ENCODE measurements around the gene MYLK. TPM values are rescaled to one million over a fixed set of nuclear protein-coding genes. Genes with fewer than 3 reads are reported as not detected.

Gene MYLK
- total RNA-seq, 1 experiment from 2014 or later = 23.0 TPM

- H3K36me3 ChIP-seq (ENCODE audit: control insufficient read depth, insufficient read depth, low read length) = no peaks in the 10 kb centered on the region
- CTCF ChIA-PET = no interaction called here
Measured at GRCh38 chr3:123877466-123877865, 6.7 kb downstream of the MYLK start.

GRCh38 chr3:123876858-123877257 lies 7.3 kb downstream of the MYLK start:
- CTCF ChIA-PET = no interaction called here
- DNase-seq = no peak
- peak; percentile 19 to 21 for TF ChIP-seq CTCF (IDR thresholded peaks at IDR 0.05; ENCODE audit: insufficient read depth in 1 of 2, low read depth in 1 of 2, low read length in 1 of 2, severe bottlenecking in 1 of 2, unreplicated experiment in 1 of 2)
- H3K9me3 Mint-ChIP-seq (ENCODE audit: unreplicated experiment) = no peaks in the 10 kb centered on the region
- no peak overlapping the region for H3K27ac Mint-ChIP-seq (ENCODE audit: unreplicated experiment)
- no peaks in the 10 kb centered on the region for H3K36me3 Mint-ChIP-seq (ENCODE audit: insufficient read depth, unreplicated experiment)
- intact Hi-C loops (cut with micrococcal nuclease; ENCODE audit: unreplicated experiment) = loop anchor here (2.0 kb wide), 1 partner anchor 78 kb away; no protein-coding TSS in a partner anchor
- no peaks in the 10 kb centered on the region for H3K4me1 Mint-ChIP-seq (ENCODE audit: low read depth, unreplicated experiment)
- Histone ChIP-seq H3K27me3 (replicated peaks; ENCODE audit: control insufficient read depth, insufficient read depth, low read length) (no peaks in the 10 kb centered on the region), H3K36me3 (ENCODE audit: control insufficient read depth, insufficient read depth, low read length) (no peaks in the 10 kb centered on the region), H3K4me1 (no peaks in the 10 kb centered on the region; the same call in 1 of the 2 replicates), H3K9me3 (no peaks in the 10 kb centered on the region), H3K4me3 (ENCODE audit: low read depth, low read length) (no peak overlapping the region)
- POLR2A ChIA-PET = no interaction called here
- H3K4me3 Mint-ChIP-seq (ENCODE audit: unreplicated experiment) = no peak overlapping the region
- no peaks in the 10 kb centered on the region for H3K27me3 Mint-ChIP-seq (ENCODE audit: insufficient read depth, unreplicated experiment)
- no TSS peak for BruUV-seq (replicated peaks)

More at GRCh38 chr3:123877466-123877865, 6.7 kb downstream of the MYLK start:
- DNase-seq = no peak
- intact Hi-C loops (cut with micrococcal nuclease; ENCODE audit: unreplicated experiment) = loop anchor here (2.0 kb wide), 1 partner anchor 79 kb away; no protein-coding TSS in a partner anchor
- Mint-ChIP-seq H3K4me1 (ENCODE audit: low read depth, unreplicated experiment) (no peaks in the 10 kb centered on the region), H3K27me3 (ENCODE audit: insufficient read depth, unreplicated experiment) (no peaks in the 10 kb centered on the region), H3K4me3 (ENCODE audit: unreplicated experiment) (no peak overlapping the region), H3K27ac (ENCODE audit: unreplicated experiment) (no peak overlapping the region), H3K9me3 (ENCODE audit: unreplicated experiment) (no peaks in the 10 kb centered on the region), H3K36me3 (ENCODE audit: insufficient read depth, unreplicated experiment) (no peaks in the 10 kb centered on the region)
- Histone ChIP-seq H3K27me3 (replicated peaks; ENCODE audit: control insufficient read depth, insufficient read depth, low read length) (no peaks in the 10 kb centered on the region), H3K4me3 (ENCODE audit: low read depth, low read length) (no peak overlapping the region), H3K4me1 (no peaks in the 10 kb centered on the region; the same call in 1 of the 2 replicates), H3K9me3 (no peaks in the 10 kb centered on the region)
- TF ChIP-seq CTCF (IDR thresholded peaks at IDR 0.05; ENCODE audit: insufficient read depth in 1 of 2, low read depth in 1 of 2, low read length in 1 of 2, severe bottlenecking in 1 of 2, unreplicated experiment in 1 of 2) = no peak
- POLR2A ChIA-PET = no interaction called here
- no TSS peak for BruUV-seq (replicated peaks)

- ChIA-PET POLR2A (no interaction called here), CTCF (no interaction called here)
- Histone ChIP-seq H3K9me3 (no peaks in the 10 kb centered on the region), H3K27me3 (replicated peaks; ENCODE audit: control insufficient read depth, insufficient read depth, low read length) (no peaks in the 10 kb centered on the region), H3K4me3 (ENCODE audit: low read depth, low read length) (no peak overlapping the region), H3K36me3 (ENCODE audit: control insufficient read depth, insufficient read depth, low read length) (no peaks in the 10 kb centered on the region), H3K4me1 (peaks cover 6% of the 10 kb centered on the region)
- peaks cover 9% of the 10 kb centered on the region for H3K9me3 Mint-ChIP-seq (ENCODE audit: unreplicated experiment)
- no TSS peak for BruUV-seq (replicated peaks)
- no peak for DNase-seq
- peaks cover 8% of the 10 kb centered on the region for H3K4me1 Mint-ChIP-seq (ENCODE audit: low read depth, unreplicated experiment)
- H3K4me3 Mint-ChIP-seq (ENCODE audit: unreplicated experiment) = no peak overlapping the region
- H3K27ac Mint-ChIP-seq (ENCODE audit: unreplicated experiment) = no peak overlapping the region
- TF ChIP-seq CTCF (IDR thresholded peaks at IDR 0.05; ENCODE audit: insufficient read depth in 1 of 2, low read depth in 1 of 2, low read length in 1 of 2, severe bottlenecking in 1 of 2, unreplicated experiment in 1 of 2) = no peak
- no peaks in the 10 kb centered on the region for H3K27me3 Mint-ChIP-seq (ENCODE audit: insufficient read depth, unreplicated experiment)
- H3K36me3 Mint-ChIP-seq (ENCODE audit: insufficient read depth, unreplicated experiment) = no peaks in the 10 kb centered on the region
- intact Hi-C loops (cut with micrococcal nuclease; ENCODE audit: unreplicated experiment) = no loop called here
Measured at GRCh38 chr3:123872621-123873020, 11.5 kb downstream of the MYLK start.

Data from Caco-2 (cell line).